H1 (cell line): ENCODE measurements around the gene IREB2. TPM values are rescaled to one million over a fixed set of nuclear protein-coding genes. Genes with fewer than 3 reads are reported as not detected.

Experiments
- CTCF ChIA-PET: fragments of 300-600 bp; sonication (Branson Sonifier 250); formaldehyde crosslinking; loops from one replicate; lab custom pipeline; 2021; ENCODE audit not compliant: partially characterized antibody; lab: Charles Lee
- POLR2A ChIA-PET: fragments of 300-600 bp; sonication (Branson Sonifier 250); formaldehyde crosslinking; loops from one replicate; lab custom pipeline; 2021; ENCODE audit warnings: inconsistent platforms; ENCODE audit not compliant: partially characterized antibody; lab: Charles Lee
- DNase-seq, 2 experiments: peaks; one replicate each; pipeline versions ENCODE4 v3.0.0 to v3.0.0-alpha.2; 2010 to 2022; ENCODE audit warnings: low spot score in 2 of 2, low read depth in 1 of 2, mixed read lengths in 1 of 2
- FAIRE-seq: peaks from 2 replicates; lab custom pipeline; 2011; peaks lifted over from hg19 to GRCh38; lab: Jason Lieb, UNC
- H2AFZ ChIP-seq: 2 replicates; pipeline ENCODE4 v1.8.1; 2012; ENCODE audit warnings: low read length, inconsistent platforms
- H2AK5ac ChIP-seq: 2 replicates; pipeline ENCODE4 v1.6.1; 2013; ENCODE audit warnings: low read depth, low read length
- H2BK120ac ChIP-seq: replicated peaks from 2 replicates; pipeline ENCODE3; 2013; ENCODE audit warnings: low read depth, low read length, inconsistent platforms
- H2BK12ac ChIP-seq: 2 replicates; pipeline ENCODE4 v1.6.1; 2013; ENCODE audit warnings: low read depth, low read length
- H2BK15ac ChIP-seq: 2 replicates; pipeline ENCODE4 v1.6.1; 2013; ENCODE audit warnings: low read length
- H2BK20ac ChIP-seq: 2 replicates; pipeline ENCODE4 v1.6.1; 2013; ENCODE audit warnings: low read length
- H2BK5ac ChIP-seq: 2 replicates; pipeline ENCODE4 v1.6.1; 2013; ENCODE audit warnings: low read depth, low read length
- H3K14ac ChIP-seq: 2 replicates; pipeline ENCODE4 v1.6.1; 2013; ENCODE audit warnings: inconsistent platforms; ENCODE audit not compliant: insufficient read length
- H3K18ac ChIP-seq: 2 replicates; pipeline ENCODE4 v1.6.1; 2013; ENCODE audit warnings: low read length; ENCODE audit errors: extremely low read depth
- H3K23ac ChIP-seq: 2 replicates; pipeline ENCODE4 v1.6.1; 2013; ENCODE audit warnings: inconsistent platforms; ENCODE audit not compliant: insufficient read length
- H3K23me2 ChIP-seq: 2 replicates; pipeline ENCODE4 v1.6.1; 2013; ENCODE audit warnings: low read depth, low read length
- H3K27ac ChIP-seq: 2 replicates; pipeline ENCODE4 v1.6.1; 2011; ENCODE audit warnings: low read depth, low read length, inconsistent platforms
- H3K27me3 ChIP-seq, 4 experiments: replicated peaks in 1 of 4; 1 replicate in 1 of 4; 2 replicates in 3 of 4; pipeline versions ENCODE4 v1.6.1 to v1.8.1; 2011 to 2013; ENCODE audit warnings: low read length in 3 of 4, mild to moderate bottlenecking in 3 of 4, inconsistent platforms in 2 of 4, mixed read lengths in 2 of 4, moderate library complexity in 1 of 4; ENCODE audit not compliant: control insufficient read depth in 3 of 4, insufficient read depth in 3 of 4; ENCODE audit errors: extremely low read depth in 1 of 4
- H3K36me3 ChIP-seq, 4 experiments: 2 replicates each; pipeline versions ENCODE4 v1.6.1 to v1.8.1; 2011 to 2013; ENCODE audit warnings: mild to moderate bottlenecking in 4 of 4, low read length in 3 of 4, moderate library complexity in 2 of 4, control low read depth in 1 of 4, inconsistent platforms in 1 of 4; ENCODE audit not compliant: insufficient read depth in 4 of 4, control insufficient read depth in 2 of 4
- H3K4ac ChIP-seq: replicated peaks from 2 replicates; pipeline ENCODE3; 2013; ENCODE audit warnings: low read length, low read depth, mixed read lengths, inconsistent platforms; ENCODE audit not compliant: insufficient read length
- H3K4me1 ChIP-seq, 4 experiments: replicated peaks in 1 of 4; 1 replicate in 1 of 4; 2 replicates in 3 of 4; pipeline versions ENCODE4 v1.6.1 to v1.8.1; 2011 to 2013; ENCODE audit warnings: low read length in 3 of 4, inconsistent platforms in 2 of 4, mixed read lengths in 1 of 4; ENCODE audit not compliant: insufficient read depth in 4 of 4, control insufficient read depth in 3 of 4
- H3K4me2 ChIP-seq, 2 experiments: 2 replicates each; pipeline versions ENCODE4 v1.6.1 to v1.8.1; 2011 to 2013; ENCODE audit warnings: low read depth in 2 of 2, low read length in 2 of 2, control low read depth in 1 of 2, inconsistent platforms in 1 of 2, mild to moderate bottlenecking in 1 of 2; ENCODE audit not compliant: insufficient read depth in 1 of 2
- H3K4me3 ChIP-seq, 4 experiments: fragments of 200-600, 300-600 bp in 1 of 4; sonication (generic), shearing (Covaris generic), sonication (Bioruptor Twin) in 1 of 4; 2 replicates each; pipeline versions ENCODE4 v1.5.1 to v1.8.1; 2011 to 2016; ENCODE audit warnings: low read length in 4 of 4, low read depth in 3 of 4, control low read depth in 2 of 4, inconsistent platforms in 2 of 4, mild to moderate bottlenecking in 2 of 4, mixed read lengths in 1 of 4, moderate library complexity in 1 of 4; ENCODE audit not compliant: insufficient read depth in 2 of 4; ENCODE audit errors: extremely low read depth in 1 of 4
- H3K56ac ChIP-seq: replicated peaks from 2 replicates; pipeline ENCODE3; 2013; ENCODE audit warnings: low read depth, mild to moderate bottlenecking, mixed read lengths, low read length, inconsistent platforms; ENCODE audit not compliant: insufficient read length
- H3K79me1 ChIP-seq: 2 replicates; pipeline ENCODE4 v1.6.1; 2013; ENCODE audit warnings: low read depth, low read length, control low read depth
- H3K79me2 ChIP-seq, 2 experiments: 2 replicates each; pipeline versions ENCODE4 v1.6.1 to v1.8.1; 2012 to 2013; ENCODE audit warnings: low read length in 2 of 2, mild to moderate bottlenecking in 2 of 2, inconsistent platforms in 1 of 2; ENCODE audit not compliant: insufficient read depth in 2 of 2, control insufficient read depth in 1 of 2
- H3K9ac ChIP-seq, 4 experiments: replicated peaks in 1 of 4; 1 replicate in 1 of 4; 2 replicates in 3 of 4; pipeline versions ENCODE4 v1.6.1 to v1.8.1; 2011 to 2013; ENCODE audit warnings: low read depth in 3 of 4, low read length in 3 of 4, control low read depth in 2 of 4, mild to moderate bottlenecking in 2 of 4, moderate library complexity in 2 of 4, inconsistent platforms in 1 of 4; ENCODE audit errors: extremely low read depth in 1 of 4
- H3K9me3 ChIP-seq, 2 experiments: 2 replicates each; pipeline versions ENCODE4 v1.6.1 to v1.8.1; 2012 to 2013; ENCODE audit warnings: mild to moderate bottlenecking in 2 of 2, moderate library complexity in 2 of 2, control low read depth in 1 of 2, inconsistent platforms in 1 of 2, low read depth in 1 of 2, low read length in 1 of 2, mixed read lengths in 1 of 2; ENCODE audit not compliant: insufficient read depth in 2 of 2
- H4K20me1 ChIP-seq, 2 experiments: replicated peaks in 1 of 2; 2 replicates each; pipeline versions ENCODE3 to v1.8.1; 2011 to 2013; ENCODE audit warnings: inconsistent platforms in 2 of 2, low read length in 2 of 2, mild to moderate bottlenecking in 1 of 2; ENCODE audit not compliant: insufficient read depth in 2 of 2, control insufficient read depth in 1 of 2
- H4K5ac ChIP-seq: 2 replicates; pipeline ENCODE4 v1.6.1; 2013; ENCODE audit warnings: low read length, low read depth, mixed read lengths, inconsistent platforms; ENCODE audit not compliant: insufficient read length
- H4K8ac ChIP-seq: 2 replicates; pipeline ENCODE4 v1.8.0; 2013; ENCODE audit warnings: mild to moderate bottlenecking, moderate library complexity, low read length, inconsistent platforms; ENCODE audit not compliant: insufficient read depth; ENCODE audit errors: extremely low read depth
- H4K91ac ChIP-seq: replicated peaks from 2 replicates; pipeline ENCODE3; 2013; ENCODE audit warnings: low read length, mixed read lengths, inconsistent platforms; ENCODE audit not compliant: insufficient read length
- JUND ChIP-seq: IDR thresholded peaks from 2 replicates; pipeline ENCODE4 v1.6.1; 2011; ENCODE audit warnings: mild to moderate bottlenecking, improper control_type of control experiment, low read length
- RFX5 ChIP-seq: IDR thresholded peaks from 2 replicates; pipeline ENCODE4 v1.6.1; 2011; ENCODE audit warnings: low read depth, low read length, improper control_type of control experiment, borderline replicate concordance
- WGBS, 2 experiments: shearing (Covaris generic) in 1 of 2; methylation state at CpG; one replicate each; pipeline versions ENCODE4 v1.1.6 to v1.1.7; 2013 to 2015; ENCODE audit warnings: low lambda C conversion rate in 2 of 2, mixed read lengths in 2 of 2, inconsistent platforms in 1 of 2, low coverage in 1 of 2, missing lambda C conversion rate in 1 of 2; ENCODE audit not compliant: insufficient replicate concordance in 2 of 2, insufficient coverage in 1 of 2, insufficient read length in 1 of 2; ENCODE audit errors: extremely low coverage in 1 of 2, missing lambda C conversion rate in 1 of 2; 5-methylcytosine and 5-hydroxymethylcytosine counted together
- polyA plus RNA-seq, 7 experiments: library from polyadenylated mRNA; depleted of rRNA in 3 of 7; stranded (reverse) in 5 of 7; unstranded in 2 of 7; fragments of >200 nt in 5 of 7; fragments of 200-250 nt in 2 of 7; gene quantifications; 1 replicate in 5 of 7; 2 replicates in 1 of 7; 4 replicates in 1 of 7; pipeline versions ENCODE4 v1.2.1 to v1.2.3, GENCODE V29; 2011 to 2013; ENCODE audit warnings: missing spikeins in 2 of 7, mixed read lengths in 2 of 7
- total RNA-seq: library from RNA; stranded (reverse); fragmentation: NEBNext Ultra II Directional; extraction: Animal tissue kit (Norgen Biotek cat#: 25700); gene quantifications from 2 replicates; pipeline ENCODE4 v1.2.1, GENCODE V29; 2021

IREB2 gene
- total and polyA plus RNA-seq, 2 of the 8 experiments (the other 6 are each of a cell fraction or from before 2014, with no cell fraction given), result 21.0 to 103 TPM

- CTCF ChIA-PET, result no interaction called here
- POLR2A ChIA-PET, result interaction anchor here (0.6 to 0.7 kb wide), 2 partner anchors 39 to 317 kb away, joined by 3 to 5 read pairs; no protein-coding TSS in a partner anchor
- H3K4me2 ChIP-seq, result no peak overlapping the region
Observed at GRCh38 chr15:78536134-78536533, 98.1 kb downstream of the IREB2 start.

More at GRCh38 chr15:78536134-78536533, 98.1 kb downstream of the IREB2 start:
- DNase-seq, result no peak
- Histone ChIP-seq H3K9me3 (no peaks in the 10 kb centered on the region), H2BK5ac (no peak overlapping the region)
- TF ChIP-seq RFX5, result no peak
- no peak for TF ChIP-seq JUND
- TF ChIP-seq, all 59 proteins: peak for 0
- Histone ChIP-seq H4K20me1 (no peaks in the 10 kb centered on the region), H3K4me3 (no peak overlapping the region), H3K23me2 (peaks cover 1% of the 10 kb centered on the region; the same call in 1 of the 2 replicates), H3K27me3 (no peaks in the 10 kb centered on the region), H3K27ac (no peak overlapping the region), H3K18ac (no peak overlapping the region), H2BK20ac (no peak overlapping the region), H3K4ac (no peak overlapping the region), H2AFZ (no peak overlapping the region), H3K36me3 (no peaks in the 10 kb centered on the region), H2BK12ac (no peak overlapping the region), H4K8ac (no peak overlapping the region), H4K5ac (no peak overlapping the region), H3K79me1 (no peaks in the 10 kb centered on the region; the same call in 1 of the 2 replicates), H2BK120ac (no peak overlapping the region), H3K56ac (no peak overlapping the region), H3K9ac (no peak overlapping the region), H3K14ac (no peak overlapping the region), H2AK5ac (no peak overlapping the region), H3K79me2 (peaks cover 0 to 5% of the 10 kb centered on the region in 2 experiments; a peak in 2 of 4 replicates), H4K91ac (no peak overlapping the region), H3K4me1 (no peaks in the 10 kb centered on the region; a peak in 2 of 7 replicates), H3K23ac (no peak overlapping the region), H2BK15ac (no peak overlapping the region)
- FAIRE-seq, result no peak
- 95% methylated on average over 1 of the region's 1 CpG; no CpG with 5 or more reads in 1 of the 2 experiments for WGBS, 2 experiments
